Testis (tissue), 3 donors: Measurements from ENCODE around the gene CEP85. TPM values are rescaled to one million over a fixed set of nuclear protein-coding genes. Genes with fewer than 3 reads are reported as not detected.

Experiments
- DNase-seq: peaks from one replicate; pipeline ENCODE4 v3.0.0-alpha.2; 2019
- H3K27ac ChIP-seq, 2 donors: fragments of 200-600 bp; sonication (generic); one replicate each; pipeline ENCODE4 v1.5.1; 2019
- H3K27me3 ChIP-seq: fragments of 200-600 bp; sonication (generic); one replicate; pipeline ENCODE4 v1.5.1; 2019
- H3K36me3 ChIP-seq: fragments of 200-600 bp; sonication (generic); one replicate; pipeline ENCODE4 v1.5.1; 2017; ENCODE audit warnings: low read depth; ENCODE audit errors: missing control alignments
- H3K4me1 ChIP-seq: fragments of 200-600 bp; sonication (generic); one replicate; pipeline ENCODE4 v1.5.1; 2019
- H3K4me3 ChIP-seq, 2 donors: fragments of 200-600 bp; sonication (generic); one replicate each; pipeline ENCODE4 v1.5.1; 2017 to 2019
- H3K9me3 ChIP-seq: fragments of 200-600 bp; sonication (generic); one replicate; pipeline ENCODE4 v1.5.1; 2017
- CTCF ChIP-seq, 3 experiments: fragments of 450-650 bp in 2 of 3; fragments of 200-600 bp in 1 of 3; sonication (generic) in 1 of 3; IDR thresholded peaks; one replicate each; pipeline ENCODE4 v1.5.1; 2016 to 2019; ENCODE audit warnings: antibody characterized with exemption in 3 of 3, mild to moderate bottlenecking in 2 of 3, moderate library complexity in 1 of 3
- POLR2A ChIP-seq: fragments of 450-650 bp; IDR thresholded peaks from one replicate; pipeline ENCODE4 v1.6.1; 2017; ENCODE audit warnings: antibody characterized with exemption, mild to moderate bottlenecking, moderate library complexity
- WGBS, 2 donors: methylation state at CpG; one replicate each; pipeline ENCODE4 v1.1.5; 2018; 5-methylcytosine and 5-hydroxymethylcytosine counted together
- intact Hi-C: fragments of 100-400 bp; cut with DNase I; formaldehyde crosslinking; loops from one replicate; pipeline ENCODE4 v1.15.1; 2023; ENCODE audit warnings: low total_unique reads
- polyA plus RNA-seq: library from polyadenylated mRNA; stranded (reverse); fragments of 350-450 nt; fragmentation: Illumina TruSeq; extraction: RNeasy Lipid Tissue Mini Kit (QIAGEN cat#74804); gene quantifications from one replicate; pipeline ENCODE4 v1.2.3, GENCODE V29; 2014; ENCODE audit warnings: low read depth, low replicate concordance; ENCODE audit not compliant: insufficient read depth
- total RNA-seq, 2 donors: library from RNA; depleted of rRNA; stranded (reverse); fragments of >200 nt; gene quantifications; one replicate each; pipeline ENCODE4 v1.2.3, GENCODE V29; 2016

The CEP85 gene
- total and polyA plus RNA-seq, 3 donors from 2014 or later: 52.1 to 82.5 (median 61.8) TPM

- TF ChIP-seq POLR2A (no peak), CTCF (IDR thresholded peaks at IDR 0.05) (no peak)
Measured at GRCh38 chr1:26297057-26297790, 63.2 kb downstream of the CEP85 start.

GRCh38 chr1:26297791-26298124 is 63.8 kb downstream of the CEP85 start:
- Histone ChIP-seq H3K4me3 (no peak overlapping the region), H3K4me1 (no peaks in the 10 kb centered on the region), H3K36me3 (no peaks in the 10 kb centered on the region), H3K27ac (no peak overlapping the region), H3K27me3 (no peaks in the 10 kb centered on the region), H3K9me3 (no peaks in the 10 kb centered on the region)
- intact Hi-C loops: no loop called here
- 74 to 79% methylated on average over 5 to 6 of the region's 6 CpGs for WGBS, 2 donors
- TF ChIP-seq POLR2A (no peak), CTCF (IDR thresholded peaks at IDR 0.05) (no peak)
- DNase-seq: no peak

More at GRCh38 chr1:26297057-26297790, 63.2 kb downstream of the CEP85 start:
- no peak overlapping the region for H3K27ac ChIP-seq
- no peaks in the 10 kb centered on the region for H3K4me1 ChIP-seq
- 88 to 98% methylated on average over 3 to 12 of the region's 12 CpGs for WGBS, 2 donors
- H3K27me3 ChIP-seq: no peaks in the 10 kb centered on the region
- DNase-seq: no peak
- no peaks in the 10 kb centered on the region for H3K9me3 ChIP-seq
- H3K36me3 ChIP-seq: no peaks in the 10 kb centered on the region
- intact Hi-C loops: no loop called here
- H3K4me3 ChIP-seq: no peak overlapping the region

- no peak overlapping the region for H3K4me3 ChIP-seq
- TF ChIP-seq POLR2A (no peak), CTCF (IDR thresholded peaks at IDR 0.05) (no peak)
- H3K27me3 ChIP-seq: no peaks in the 10 kb centered on the region
- no peaks in the 10 kb centered on the region for H3K36me3 ChIP-seq
- H3K27ac ChIP-seq: no peak overlapping the region
- DNase-seq: no peak
- no peaks in the 10 kb centered on the region for H3K9me3 ChIP-seq
- intact Hi-C loops: no loop called here
- WGBS, 2 donors: 96% methylated on average over 7 to 11 of the region's 11 CpGs
- peaks cover 2% of the 10 kb centered on the region for H3K4me1 ChIP-seq
Measured at GRCh38 chr1:26300578-26301275, 66.7 kb downstream of the CEP85 start.

DNA sequence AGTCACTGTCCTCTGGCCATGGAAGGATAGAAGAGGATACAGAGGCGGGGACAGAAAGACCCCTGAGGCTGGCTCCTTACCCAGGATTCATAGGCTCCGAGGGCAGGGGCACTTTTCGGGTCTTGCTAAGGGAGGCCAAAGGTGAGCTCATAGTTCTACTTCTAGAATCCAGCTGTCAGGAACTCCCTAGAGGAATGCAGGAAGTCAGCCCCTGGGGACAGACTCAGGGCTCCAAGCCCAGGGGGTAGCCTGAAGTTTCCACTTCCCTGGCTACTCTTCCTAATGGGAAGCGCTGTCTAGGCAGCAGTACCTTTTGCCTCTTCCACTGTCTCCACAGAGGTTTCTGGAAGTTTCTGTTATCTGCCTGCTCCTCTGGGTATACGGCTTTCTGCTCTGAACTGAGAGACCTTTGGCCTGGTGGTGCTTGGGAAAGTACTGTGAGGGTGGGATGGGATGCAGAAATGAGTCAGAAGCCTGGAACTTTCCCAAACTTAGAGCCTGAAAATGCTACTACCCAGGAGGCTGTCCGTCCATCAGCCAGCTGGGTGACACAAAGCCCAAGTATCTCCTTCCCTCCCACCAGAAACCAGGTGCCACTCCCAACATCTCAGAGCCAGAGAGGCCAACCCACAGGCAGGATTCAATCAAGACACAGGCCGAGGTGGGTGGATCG is 68.9 kb downstream of the CEP85 start:
- intact Hi-C loops: no loop called here
- Histone ChIP-seq H3K4me1 (peaks cover 6% of the 10 kb centered on the region), H3K9me3 (no peaks in the 10 kb centered on the region), H3K27me3 (no peaks in the 10 kb centered on the region), H3K36me3 (no peaks in the 10 kb centered on the region), H3K4me3 (no peak overlapping the region), H3K27ac (no peak overlapping the region)
- DNase-seq: no peak
- TF ChIP-seq CTCF (IDR thresholded peaks at IDR 0.05): no peak
- TF ChIP-seq POLR2A: no peak
- WGBS, 2 donors: 68 to 79% methylated on average over 6 to 8 of the region's 8 CpGs
